ENCODE results near the gene CENPF. TPM values are rescaled to one million over a fixed set of nuclear protein-coding genes. Genes with fewer than 3 reads are reported as not detected.
"Not testable (repeated sequence)": the region's sequence is repeated elsewhere in the genome, so short reads cannot be mapped to it uniquely, and the experiment has no call there.

CENPF gene
- polyA plus RNA-seq, 5 donors, result 49.4 to 134 (median 70.3) TPM

DNA sequence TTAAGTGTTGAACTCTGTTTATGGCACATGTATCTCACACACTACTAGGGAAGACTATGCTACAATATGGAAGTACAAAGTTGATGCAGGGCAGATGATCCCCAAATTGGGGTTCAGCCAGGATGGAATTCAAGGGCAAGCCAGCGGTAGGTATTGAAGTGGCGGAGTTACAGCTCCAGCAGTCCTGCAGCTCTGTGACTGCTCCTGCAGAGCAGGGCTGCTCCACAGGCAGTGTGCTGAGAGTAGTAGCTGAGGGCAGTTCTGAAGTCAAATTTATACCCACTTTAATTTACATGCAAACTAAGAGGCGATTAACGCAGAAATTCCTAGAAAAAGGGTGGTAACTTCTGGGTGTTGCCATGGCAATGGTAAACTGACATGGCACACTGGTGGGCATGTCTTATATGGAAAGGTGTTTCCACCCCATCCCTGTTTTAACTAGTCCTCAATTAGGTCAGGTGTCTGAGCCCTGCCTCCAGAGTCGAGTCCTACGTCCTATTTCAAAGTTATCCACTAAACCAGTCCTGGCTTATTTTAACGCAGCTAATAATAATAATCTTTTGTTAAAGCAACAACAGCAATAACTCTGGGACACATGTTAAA, 20.6 kb upstream of the CENPF start:
- no peak for DNase-seq

DNA sequence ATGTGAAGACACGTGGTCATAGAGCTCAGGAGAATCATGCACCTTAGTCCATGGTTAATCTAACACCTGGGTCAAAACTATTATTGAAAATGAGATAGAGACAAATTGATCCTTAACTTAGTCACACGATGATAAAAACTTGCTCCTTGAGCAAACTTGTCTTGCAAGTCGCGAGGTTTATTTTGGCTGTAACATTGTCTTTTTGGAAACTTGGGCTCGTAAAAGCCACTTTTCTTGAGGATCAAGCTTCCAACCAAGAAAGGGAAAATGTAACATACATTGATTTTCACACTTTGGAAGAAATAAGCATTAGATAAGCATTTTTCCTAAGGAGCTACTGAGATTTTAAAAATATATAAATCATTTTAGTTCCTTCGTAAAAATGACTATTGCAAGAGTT, 19.9 kb upstream of the CENPF start:
- no peak for DNase-seq

DNA sequence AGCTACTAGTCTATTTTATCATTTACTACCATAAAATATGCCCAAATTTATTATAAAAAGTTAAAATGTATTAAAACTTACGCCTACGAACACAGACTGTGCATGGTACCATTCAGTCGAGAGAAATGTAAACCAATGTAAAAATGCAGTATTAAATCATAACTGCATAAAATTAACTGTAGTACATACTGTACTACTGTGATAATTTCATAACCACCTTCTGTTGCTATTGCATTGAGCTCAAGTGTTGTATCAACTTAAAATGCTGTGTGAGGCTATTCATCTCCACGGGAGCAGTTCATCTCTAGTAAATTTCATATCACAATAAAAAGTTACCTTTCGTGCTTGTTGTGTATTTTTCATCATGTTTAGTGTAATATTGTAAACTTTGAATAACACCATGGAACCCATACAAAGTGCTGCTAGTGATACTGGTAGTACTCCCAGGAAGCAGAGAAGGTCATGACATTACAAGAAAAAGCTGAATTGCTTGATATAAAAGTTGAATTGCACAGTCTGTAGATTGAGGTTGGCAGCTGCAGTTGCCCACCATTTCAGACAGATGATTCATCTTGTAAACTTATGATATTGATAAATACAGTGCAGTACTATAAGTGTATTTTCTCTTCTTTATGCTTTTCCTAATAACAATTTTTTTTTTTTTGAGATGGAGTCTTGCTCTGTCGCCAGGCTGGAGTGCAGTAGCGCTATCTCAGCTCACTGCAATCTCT, 19.0 kb upstream of the CENPF start:
- DNase-seq, result no peak

DNA sequence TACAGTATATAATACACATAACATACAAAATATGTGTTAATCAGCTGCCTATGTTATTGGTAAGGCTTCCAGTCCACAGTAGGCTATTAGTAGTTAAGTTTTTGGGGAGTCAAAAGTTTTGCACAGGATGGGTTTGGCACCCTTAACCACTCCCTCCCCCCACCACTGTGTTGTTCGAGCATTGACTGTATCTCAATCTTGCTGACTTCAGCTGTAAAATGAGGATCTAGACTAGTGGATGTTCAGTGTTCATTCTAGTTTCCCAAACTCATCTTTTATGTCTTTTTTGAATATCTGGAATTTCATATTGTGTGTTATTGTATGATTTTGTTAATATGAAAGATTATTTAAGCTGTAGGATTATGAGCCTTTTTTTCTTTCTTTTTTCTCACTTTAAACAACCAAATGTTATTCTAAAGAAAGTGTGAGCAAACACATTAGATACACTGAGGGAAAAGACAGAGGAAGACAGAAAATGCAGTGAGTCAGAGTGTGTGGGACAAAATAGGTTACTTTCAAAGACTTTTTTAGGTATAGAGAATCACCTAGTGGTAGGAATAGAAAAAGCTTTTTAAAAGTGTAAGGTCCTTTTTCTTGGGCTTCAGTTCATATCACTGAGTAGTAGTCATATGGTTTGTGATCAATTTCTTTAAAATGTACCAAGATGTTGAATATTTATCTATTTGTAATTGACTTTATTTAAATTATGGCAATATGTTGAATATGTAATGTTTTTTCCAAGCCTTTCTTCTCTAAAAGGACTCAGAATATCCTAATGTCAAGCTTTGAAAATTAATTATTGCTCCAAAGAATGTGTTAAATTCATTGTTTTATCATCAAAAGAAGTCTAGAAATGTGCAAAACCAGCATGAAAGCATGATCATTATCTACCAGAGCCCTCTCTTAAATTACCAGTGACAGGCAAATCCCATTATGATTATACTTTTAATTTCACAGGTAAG, 17.9 kb upstream of the CENPF start:
- DNase-seq, result no peak

DNA sequence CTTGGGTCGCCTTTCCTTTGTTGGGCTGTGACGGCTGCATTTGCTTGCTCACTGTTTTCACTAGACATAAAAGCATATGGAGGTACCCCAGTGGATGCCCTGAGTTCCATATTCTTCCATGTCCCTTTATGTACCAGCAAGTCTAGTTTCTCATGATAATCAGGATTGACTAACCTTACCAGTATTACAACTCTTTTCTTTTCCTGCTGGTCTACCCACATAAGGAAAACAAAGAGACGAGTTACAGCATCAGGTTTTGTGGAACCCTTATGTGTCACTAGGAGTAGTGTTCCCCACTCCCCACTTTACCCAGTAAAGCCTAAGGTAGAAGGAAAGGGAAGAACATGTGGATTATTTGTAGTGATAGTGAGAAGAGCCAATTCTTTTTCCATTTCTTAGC, 16.4 kb upstream of the CENPF start:
- no peak for DNase-seq

DNA sequence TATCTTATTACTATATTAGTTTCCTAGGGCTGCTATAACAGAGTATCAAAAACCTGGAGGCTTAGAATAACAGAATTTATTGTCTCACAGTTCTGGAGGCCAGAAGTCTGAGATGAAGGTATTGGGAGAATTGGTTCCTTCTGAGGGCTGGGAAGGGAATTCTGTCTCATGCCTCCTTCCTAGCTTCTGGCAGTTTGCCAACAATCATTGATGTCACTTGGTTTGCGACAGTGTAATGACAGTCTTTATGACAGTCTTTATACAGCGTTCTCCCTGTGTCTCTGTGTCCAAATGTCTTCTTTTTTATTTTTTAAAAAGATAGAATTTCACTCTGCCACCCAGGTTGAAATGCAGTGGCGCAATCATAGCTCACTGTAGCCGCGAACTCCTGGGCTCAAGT, 15.8 kb upstream of the CENPF start:
- no peak for DNase-seq

DNA sequence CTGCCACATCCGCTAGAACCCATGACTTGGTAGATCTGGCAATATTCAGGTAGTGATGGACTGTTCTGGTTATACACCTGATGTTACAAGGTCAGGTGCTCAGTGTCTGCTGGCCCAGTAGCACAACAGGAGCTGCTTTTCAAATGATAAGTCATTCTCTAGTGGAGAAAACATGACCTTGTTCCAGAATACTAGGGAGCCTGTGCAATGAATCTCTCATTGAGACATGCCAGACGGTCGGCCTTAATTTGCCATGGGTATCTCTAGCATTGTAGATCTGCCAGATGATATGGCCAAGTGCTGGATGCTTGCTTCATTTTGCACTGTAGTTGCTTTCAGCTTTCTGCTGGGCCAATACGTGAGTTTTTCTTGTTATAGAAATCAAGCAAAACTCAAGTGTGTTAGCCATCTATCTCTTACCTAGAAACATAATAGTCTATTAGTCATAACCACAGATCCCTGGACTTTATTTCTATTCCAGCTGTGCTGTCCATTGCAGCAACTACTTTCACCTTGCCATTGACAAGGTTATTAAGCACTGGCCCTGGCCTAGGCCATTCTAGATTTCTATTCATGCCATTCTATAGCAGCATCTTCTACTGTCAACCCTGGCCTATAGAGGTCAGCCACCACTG, 13.9 kb upstream of the CENPF start:
- DNase-seq, result no peak

DNA sequence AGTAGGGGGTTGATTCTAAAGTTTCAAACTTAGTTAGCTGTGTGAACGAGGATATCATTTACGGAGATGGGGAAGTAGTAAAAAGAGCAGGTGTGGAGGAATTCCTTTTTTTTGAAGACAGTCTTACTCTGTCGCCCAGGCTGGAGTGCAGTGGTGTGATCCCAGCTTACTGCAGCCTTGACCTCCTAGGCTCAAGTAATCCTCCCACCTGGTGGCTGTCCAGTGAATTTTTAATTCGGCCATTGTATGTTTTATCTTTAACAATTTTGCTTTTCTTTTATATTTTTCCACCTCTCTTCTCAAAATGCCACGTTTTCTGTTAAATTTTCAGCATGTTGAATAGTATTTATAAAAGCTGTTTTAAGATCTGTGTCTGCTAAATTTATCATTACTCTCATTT, 12.3 kb upstream of the CENPF start:
- DNase-seq, result no peak

DNA sequence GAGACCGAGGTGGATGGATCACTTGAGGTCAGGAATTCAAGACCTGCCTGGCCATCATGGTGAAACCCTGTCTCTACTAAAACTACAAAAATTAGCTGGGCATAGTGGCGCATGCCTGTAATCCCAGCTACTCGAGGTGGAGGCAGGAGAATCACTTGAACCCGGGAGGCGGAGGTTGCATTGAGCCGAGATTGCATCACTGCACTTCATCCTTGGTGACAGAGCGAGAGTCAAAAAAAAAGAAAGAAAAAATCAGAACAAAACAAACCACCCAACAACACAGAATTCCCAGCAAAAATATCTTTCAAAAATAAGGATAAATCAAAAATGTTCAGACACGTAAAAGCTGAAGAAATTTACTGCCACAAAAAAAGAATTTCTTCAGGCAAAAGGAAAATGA, 11.1 kb upstream of the CENPF start:
- not testable (repeated sequence) for DNase-seq

DNA sequence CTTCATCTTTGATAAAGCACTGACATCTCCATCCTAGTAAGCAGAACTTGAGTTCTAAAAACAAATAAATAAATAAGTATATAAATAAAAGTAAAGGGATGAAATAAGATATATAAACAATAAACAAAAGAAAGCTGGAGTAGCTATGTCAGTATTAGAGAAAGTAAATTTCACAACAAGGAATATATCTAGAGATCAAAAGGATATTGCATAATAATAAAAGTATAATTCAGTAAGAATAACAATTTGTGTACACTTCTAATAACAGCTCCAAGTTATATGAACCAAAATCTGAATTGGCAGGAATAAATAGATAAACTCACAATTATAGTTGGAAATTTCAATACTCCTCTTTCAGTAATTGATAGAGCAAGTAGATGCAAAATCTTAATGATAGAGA, 9.8 kb upstream of the CENPF start:
- DNase-seq, result no peak

DNA sequence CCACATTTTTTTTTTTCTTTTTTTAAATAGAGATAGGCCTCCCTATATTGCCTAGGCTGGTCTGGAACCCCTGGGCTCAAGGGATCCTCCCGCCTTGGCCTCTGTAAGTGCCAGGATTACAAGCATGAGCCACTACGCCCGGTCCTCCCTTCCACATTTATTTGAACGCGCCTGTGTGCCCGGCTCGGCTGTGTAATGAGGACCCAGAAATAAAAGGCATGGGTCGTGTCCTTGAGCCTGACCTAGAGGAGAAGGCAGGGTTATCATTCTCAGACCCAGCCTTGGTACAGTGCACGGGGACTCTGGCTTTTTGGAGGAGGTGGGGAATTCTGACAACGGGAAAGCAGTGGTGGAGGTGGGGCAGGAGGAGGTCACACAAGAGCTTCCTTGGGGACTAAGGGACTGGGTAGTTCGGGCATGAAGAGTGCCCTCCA, 841 bp downstream of the CENPF start:
- DNase-seq, result no peak

DNA sequence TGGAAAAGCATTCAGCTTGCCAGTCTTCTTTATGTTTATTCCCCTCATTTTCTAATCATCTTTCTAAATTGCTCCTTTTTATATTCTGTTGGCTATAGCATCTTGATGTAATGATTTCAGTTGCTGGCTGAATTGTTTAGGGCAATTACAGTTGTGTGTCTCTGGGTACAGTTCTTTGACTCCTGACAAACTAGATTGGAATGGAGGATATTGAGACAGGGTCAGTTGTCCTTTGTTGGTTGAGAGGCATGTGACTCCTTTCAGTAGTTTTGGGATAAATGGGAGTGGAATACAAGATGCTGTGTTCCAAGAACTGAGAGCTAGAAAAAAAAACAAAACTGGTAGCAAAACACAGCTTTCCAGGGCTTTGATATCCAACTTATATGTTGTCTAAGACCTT, 1.5 kb downstream of the CENPF start:
- no peak for DNase-seq

DNA sequence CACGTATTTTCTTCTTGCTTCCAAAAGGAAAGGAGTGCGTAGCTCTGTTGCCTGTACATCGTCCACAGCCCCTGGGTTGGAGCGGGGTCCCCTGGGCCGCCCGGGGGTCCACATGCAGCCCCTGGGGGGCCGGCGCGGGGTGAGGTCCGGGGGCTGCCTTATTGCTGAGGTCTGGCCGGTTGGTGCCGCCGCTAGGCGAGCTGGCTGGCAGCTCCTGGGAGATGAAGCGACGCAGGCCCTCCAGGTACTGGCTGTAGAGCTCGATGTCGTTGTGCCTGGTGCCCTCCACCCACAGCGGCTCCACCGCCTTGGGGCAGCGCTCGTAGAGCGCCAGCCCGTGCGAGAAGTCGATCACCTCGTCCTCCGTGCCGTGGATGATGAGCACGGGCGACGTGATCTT, 2.5 kb downstream of the CENPF start:
- DNase-seq, result not testable (repeated sequence)

DNA sequence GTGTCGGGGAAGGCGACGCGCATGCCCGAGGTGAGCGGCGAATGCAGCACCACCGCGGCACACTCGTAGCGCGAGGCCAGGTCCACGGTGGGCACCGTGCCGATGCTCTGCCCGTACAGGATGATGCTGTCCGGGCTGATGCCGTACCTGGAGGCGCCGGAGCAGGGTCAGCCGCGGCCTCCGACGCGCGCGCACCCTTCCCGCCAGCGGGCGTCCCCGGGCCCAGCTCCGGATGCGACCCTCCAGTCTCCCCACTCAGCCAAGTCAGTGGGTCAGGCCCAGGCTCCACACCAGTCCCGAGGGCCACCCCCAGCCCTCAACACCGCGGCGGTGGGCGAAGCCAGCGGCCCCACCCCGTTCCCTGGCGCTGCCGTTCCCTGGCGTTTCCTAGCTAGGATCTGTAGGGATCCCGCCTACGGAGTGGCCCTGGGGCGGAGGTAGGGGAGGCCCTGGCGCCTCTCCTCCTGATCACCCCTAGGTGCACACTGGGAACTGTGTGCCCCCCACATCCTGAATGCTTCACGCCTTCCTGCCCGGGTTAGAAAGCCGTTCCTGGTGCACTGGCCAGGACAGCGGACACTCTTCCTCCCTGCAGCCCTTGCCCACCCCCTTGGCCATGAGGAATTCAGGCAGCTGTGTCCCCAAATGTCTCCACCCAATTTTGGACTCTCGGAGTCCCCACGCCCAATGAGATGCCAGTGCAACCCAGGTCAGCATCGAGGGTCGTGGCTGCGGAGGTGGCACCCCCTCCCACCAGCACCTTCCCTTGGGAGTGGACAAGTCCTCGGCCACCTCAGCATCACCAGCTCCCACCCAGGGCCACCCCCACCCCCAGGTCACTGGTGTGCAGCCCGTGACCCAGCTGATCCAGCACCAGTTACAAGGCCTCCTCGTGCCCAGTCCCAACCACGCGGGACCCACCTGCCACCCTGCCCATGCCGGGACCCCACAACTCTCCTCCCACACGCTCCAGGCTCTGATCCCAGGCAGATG, 3.2 kb downstream of the CENPF start:
- DNase-seq, result not testable (repeated sequence)

DNA sequence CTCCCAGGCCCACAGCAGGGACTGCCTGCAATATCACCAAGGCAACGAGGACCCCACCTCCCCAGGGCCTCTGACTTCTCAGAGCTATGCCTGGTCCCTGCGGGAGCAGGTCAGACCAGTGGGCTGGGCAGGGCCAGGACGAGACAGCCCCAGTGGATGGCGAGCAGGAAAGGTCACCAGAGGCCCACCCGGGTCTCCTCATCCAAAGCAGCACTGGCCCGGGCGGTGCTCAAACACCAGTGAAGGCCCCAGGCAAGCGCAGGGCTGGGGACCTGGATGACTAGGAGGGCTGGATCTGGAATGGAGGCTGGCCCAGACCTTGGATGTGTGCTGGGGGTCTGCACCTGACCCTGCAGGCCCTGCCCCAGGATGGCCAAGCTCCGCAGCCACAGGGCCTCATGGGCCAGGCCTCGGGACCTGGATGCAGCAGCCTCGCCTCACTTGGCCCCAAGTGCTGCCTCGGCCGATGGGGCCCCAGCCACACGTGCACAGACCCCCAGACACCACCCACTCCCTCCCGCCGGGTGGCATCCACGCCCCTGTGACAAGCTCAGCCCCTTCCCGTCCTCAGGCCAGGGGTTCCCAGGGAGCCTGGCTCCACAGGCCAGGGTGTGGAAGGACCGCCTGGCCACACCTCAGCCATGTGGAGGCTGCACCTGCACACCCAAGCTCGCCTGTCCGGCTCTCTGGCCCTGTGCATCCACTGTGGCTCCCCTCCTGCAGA, 4.7 kb downstream of the CENPF start:
- not testable (repeated sequence) for DNase-seq

DNA sequence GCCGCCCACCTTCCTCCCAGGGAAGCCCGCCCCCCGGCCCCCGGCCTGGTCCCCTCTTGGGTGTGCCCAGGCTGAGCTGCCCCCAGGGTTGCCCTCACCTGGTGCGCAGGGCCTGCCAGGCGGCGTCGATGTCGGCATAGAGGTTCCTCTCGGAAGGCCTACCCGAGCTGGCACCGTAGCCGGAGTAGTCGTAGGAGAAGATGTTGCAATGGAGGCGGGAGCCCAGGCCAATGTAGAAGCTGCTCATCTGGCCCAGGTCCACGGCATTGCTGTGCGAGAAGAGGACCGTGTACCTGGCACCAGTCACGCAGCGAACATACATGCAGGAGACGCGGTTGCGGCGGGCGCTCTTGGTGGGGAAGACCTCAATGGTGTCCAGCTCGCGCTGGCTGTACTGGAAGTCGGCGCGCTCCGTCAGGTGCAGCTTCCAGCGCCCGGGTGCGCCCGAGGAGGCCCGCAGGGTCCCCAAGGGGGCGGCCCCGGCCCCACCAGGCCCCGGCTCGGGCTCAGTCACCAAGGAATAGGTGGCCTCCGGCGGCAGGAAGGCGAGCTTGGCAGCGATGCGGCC, 5.3 kb downstream of the CENPF start:
- not testable (repeated sequence) for DNase-seq

DNA sequence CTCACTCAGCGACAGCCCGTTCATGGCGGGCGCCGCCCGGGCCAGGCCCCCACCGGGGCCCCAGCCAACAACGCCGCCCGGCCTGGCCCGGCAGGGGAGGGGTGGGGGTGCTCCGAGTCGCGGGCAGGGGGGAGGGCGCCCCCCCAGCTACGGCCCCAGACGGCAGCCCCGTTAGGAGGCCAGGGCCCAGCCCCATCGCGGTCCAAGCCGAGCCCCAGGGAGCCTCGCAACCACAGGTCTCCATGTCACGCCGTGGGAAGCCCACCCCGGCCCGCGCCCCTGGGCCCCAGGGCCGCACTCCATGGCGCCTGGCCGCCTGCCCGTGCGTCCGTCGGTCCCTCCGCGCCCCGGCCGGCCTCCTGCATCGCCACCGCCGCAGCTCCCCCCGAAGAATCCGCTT, 5.8 kb downstream of the CENPF start:
- not testable (repeated sequence) for DNase-seq

DNA sequence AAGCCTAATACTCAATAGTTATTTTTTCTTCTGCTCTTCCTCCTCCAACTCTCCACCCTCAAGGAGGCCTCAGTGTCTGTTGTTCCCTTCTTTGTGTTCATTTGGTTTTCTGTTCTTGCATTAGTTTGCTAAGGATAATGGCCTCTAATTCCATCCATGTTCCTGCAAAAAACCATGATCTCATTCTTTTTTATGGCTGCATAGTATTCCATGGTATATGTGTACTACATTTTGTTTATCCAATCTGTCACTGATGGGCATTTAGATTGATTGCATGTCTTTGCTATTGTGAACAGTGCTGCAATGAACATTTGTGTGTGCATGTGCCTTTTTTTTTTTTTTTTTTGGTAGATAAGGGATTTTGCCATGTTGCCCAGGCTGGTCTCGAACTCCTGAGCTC, 6.7 kb downstream of the CENPF start:
- DNase-seq, result no peak

DNA sequence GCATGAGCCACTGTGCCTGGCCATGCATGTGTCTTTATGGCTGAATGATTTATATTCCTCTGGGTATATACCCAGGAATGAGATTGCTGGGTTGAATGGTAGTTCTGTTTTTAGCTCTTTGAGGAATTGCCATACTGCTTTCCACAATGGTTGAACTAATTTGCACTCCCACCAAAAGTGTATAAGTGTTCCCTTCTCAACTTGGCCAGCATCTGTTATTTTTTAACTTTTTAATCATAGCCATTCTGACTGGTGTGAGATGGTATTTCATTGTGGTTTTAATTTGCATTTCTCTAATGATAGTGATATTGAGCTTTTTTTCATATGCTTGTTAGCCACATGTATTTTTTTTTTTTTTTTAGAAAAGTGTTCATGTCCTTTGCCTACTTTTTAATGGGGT, 7.1 kb downstream of the CENPF start:
- DNase-seq, result not testable (repeated sequence)

DNA sequence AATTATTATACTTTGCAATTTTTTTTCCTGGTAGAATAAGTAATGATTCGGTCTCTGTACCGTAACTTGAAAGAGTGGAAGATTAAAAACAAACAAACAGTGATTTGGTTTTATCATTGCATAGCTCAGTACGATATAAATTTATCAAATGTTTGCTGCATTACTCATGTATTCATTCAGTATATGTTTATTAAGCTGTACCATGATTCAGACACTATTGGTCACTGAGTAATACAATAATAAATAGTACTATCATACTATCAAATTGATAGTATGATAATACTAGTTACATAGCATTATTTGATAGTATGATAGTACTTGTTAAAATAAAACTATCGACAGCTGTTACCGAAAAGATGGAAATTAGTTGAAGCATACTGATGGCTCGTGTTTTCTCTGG, 12.1 kb downstream of the CENPF start:
- no peak for DNase-seq

Data from right lung (tissue), 5 donors.